Measurements from ENCODE around the gene UPK1B.

UPK1B gene

GRCh38 chr3:119176778-119177177, 3.4 kb downstream of the UPK1B start:
- no peak for DNase-seq (ENCODE audit: low spot score)

- no peak for DNase-seq (ENCODE audit: low spot score)
These were observed 3.9 kb downstream of the UPK1B start for GRCh38 chr3:119177321-119177720.

DNA sequence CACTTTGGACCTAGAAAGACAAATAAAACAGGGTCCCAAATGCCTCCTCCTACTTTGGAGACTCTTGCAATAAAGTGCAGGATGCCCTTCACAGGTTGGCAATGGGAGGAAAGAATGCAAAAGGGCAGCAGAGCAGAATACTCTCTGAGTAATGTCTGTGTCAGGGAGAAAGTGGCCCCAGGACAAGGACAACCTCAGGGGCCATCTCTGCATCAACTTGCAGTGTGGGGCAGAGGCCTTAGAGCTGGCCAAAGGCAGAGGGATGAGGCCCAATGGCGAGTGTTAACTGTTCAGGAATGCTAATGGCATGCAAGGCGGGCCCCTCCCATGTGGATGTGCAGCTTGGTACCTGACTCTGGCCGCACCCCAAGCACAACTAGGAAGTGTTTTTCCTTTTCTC, 8.4 kb downstream of the UPK1B start:
- DNase-seq (ENCODE audit: low spot score): peak; percentile 15

GRCh38 chr3:119184111-119184510, 10.7 kb downstream of the UPK1B start:
- no peak for DNase-seq (ENCODE audit: low spot score)

DNA sequence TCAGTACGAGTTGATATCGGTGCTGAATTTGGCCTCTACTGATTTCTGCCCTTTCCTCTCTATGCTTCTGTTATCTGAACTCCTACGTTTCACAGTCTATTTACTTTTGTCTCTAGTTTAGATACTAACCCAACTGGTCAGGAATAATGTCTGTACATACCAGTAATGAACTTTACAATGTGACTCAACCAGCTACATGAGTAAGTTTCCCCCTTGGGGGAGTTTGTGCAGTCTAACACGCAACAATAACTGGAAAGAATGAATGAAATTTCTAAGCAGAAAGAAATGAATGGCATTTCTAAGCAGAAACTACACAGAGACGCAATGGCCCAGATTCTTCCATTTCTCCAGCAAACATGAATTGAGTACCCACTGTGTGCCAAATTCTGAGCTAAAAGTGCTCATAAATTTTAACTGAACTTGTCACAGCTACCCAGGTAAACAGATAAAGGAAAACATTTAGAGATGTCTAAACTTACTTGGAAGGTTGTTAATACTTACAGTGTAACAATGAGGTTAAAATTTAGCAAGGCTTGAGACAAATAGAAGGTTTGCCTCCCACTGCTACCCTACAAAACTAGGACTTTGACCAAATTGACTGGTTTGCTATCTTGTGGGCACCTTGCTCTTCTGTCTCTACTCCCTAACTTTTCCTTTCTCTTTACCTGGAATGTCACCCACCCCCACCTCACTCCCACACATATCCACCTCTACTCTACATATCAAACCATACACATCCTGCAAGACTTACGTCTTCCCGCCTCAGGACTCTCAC, 11.6 kb downstream of the UPK1B start:
- no peak for DNase-seq (ENCODE audit: low spot score)

DNA sequence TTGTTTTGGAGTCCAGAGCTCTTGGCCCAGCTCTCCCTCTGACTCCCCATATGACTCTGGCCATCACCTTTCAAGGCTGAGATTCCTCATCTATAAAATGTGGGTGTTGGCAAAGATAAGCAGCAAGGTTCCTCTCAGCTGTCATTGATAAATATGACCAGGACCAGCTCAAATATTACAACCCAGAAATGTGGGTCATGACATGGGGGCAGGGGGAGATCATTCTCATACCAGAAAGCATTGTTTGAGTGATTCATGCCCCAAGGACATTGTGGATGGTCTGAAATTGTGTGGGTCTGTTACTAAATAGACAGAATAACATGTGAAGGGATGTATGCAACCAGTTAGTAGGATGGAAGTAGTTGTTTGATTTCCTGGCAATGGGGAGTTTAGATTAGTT, 13.9 kb downstream of the UPK1B start:
- no peak for DNase-seq (ENCODE audit: low spot score)

DNA sequence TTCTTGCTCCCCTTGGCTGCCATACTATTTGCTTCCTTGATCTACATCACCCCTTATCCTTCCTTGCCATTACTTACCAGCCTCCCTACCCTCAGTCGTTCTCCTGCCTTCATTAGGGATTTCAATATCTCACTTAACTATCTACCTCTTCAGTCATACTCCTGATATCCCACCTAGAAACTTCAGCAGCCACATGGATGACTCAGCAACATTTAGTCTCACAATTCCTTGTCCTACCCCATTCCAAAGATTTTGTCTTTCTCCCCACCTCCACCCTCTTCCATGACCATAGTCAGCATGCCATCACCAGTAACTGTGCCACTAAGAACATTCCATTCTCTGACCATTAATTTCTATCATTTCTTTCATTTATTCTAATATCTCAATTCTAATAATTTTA, 18.4 kb downstream of the UPK1B start:
- no peak for DNase-seq (ENCODE audit: low spot score)

- DNase-seq (ENCODE audit: low spot score): no peak
These were observed 21.1 kb downstream of the UPK1B start for GRCh38 chr3:119194237-119195150.

- no peak for DNase-seq (ENCODE audit: low spot score)
These were observed 21.7 kb downstream of the UPK1B start for GRCh38 chr3:119195151-119195476.

GRCh38 chr3:119195911-119196310, 22.5 kb downstream of the UPK1B start:
- DNase-seq (ENCODE audit: low spot score): no peak

DNA sequence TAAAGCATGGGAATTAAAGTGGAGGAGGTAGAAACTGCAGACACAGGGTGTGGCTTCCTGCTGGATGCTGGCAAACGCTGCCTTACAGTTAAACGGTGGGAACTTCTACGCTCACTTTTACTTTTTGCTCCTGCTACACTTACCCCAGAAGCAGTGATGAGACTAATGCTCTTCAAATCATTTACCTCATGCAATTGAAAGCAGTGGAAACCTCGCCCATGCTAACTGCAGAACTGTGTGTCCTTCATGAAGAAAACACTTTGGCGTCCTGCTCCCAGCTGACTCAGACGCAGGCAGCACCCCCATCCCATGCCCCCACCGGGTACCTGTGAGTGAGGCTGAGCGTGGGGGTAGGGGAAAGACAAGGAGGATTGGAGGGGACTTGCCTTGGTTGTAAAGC, 31.8 kb downstream of the UPK1B start:
- DNase-seq (ENCODE audit: low spot score): no peak

GRCh38 chr3:119205685-119206084, 32.3 kb downstream of the UPK1B start:
- no peak for DNase-seq (ENCODE audit: low spot score)

- DNase-seq (ENCODE audit: low spot score): peak; percentile 37
These were observed 33.5 kb downstream of the UPK1B start for GRCh38 chr3:119206611-119207511.

DNA sequence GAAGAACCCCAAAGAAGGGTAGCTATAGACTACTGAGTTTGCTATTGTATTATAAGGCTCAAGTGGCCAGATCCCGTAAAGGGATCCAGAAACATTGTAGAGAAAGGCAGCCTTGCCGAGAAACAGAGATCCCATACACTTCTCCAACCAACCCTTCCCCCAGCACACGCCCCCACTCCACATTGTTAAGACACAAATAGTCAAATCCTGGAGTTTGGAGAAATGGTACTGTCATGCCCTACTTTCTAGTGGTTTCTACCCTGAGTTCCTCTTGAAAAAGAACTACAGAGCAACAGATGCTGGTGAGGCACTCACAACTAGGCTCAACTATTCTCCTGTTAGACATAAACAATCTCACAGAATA, 34.1 kb downstream of the UPK1B start:
- DNase-seq (ENCODE audit: low spot score): no peak

- no peak for DNase-seq (ENCODE audit: low spot score)
These were observed 37.8 kb downstream of the UPK1B start for GRCh38 chr3:119211193-119211592.

DNA sequence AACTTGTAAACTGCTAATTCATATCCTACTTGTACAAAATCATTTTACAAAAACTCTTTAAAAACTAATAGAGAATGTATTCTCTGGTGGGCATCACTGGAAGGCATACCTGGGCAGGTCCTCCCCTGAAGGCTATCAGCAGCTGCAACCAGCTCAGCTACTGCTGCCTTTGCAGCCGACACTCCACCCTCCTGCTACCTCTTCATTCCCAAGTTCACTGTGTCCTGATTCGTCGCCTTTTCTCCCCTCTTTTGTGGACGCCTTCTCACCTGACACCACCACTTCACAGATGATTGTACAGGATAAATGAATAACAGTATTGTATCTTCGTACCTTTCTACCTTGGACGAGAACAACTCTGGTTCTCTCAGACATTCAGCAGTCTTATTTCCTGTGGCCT, 38.4 kb downstream of the UPK1B start:
- no peak for DNase-seq (ENCODE audit: low spot score)

DNA sequence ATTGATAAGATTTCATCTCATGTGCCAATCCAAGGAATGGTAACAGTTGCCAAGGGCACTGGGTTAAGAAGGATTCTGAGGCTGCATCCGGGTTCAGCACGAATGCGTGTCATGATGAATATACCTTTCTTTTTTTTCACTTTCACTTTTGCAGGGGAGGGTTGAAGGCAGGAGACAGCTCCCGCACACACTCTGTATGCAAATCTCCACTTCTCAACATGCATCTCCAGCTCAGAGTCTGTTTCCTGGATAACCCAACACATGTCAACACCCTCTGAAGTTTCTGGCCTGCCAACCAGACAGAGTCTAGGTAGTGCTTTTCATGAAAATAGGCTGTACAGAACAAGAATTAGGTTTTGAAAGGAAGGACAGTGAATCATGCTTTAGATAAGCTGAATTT, 45.7 kb downstream of the UPK1B start:
- DNase-seq (ENCODE audit: low spot score): no peak

DNA sequence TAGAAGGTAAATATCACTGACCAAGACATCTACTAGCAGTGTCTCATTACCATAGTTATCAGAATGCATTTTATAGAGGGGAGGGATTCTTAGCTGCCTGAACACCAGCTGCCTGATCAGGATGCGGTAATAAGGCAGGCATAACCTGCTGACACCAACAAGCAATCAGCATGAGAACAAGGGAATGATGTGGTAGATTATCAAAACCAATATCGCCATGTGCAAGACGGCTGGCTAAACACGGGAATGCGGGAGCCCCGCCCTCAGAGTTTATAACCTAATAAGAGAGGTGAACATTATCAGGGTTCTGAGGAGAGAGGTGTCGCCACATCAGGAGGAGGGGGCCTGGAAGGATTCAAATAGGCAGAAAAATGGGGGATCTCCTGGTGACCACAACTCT, 46.8 kb downstream of the UPK1B start:
- DNase-seq (ENCODE audit: low spot score): no peak

- DNase-seq (ENCODE audit: low spot score): no peak
These were observed 47.7 kb downstream of the UPK1B start for GRCh38 chr3:119220970-119221667.

DNA sequence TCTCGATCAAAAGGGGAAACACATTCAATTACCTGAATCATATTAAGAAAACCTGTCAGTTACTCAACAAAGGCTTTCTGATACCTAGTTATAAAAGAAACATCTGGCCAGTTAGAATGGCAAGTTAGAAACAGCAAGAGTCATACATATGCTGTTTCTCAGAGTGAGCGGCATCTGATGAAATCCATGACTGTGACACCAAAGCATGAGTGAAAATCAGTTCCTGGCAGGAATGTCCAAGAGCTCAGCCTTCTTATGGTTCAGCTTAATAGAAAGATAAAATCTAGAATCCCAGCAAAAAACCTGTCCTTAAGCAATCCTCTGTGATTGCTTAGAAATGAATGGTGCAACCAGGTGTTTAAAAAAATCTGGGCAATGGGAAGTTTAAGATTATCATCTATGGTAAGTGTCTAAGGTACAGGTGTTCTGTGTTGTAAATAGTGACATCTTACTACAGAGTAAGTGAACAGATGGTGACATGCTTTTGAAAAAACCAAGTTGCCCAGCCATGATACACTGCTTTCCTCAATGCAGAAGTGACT, 48.5 kb downstream of the UPK1B start:
- no peak for DNase-seq (ENCODE audit: low spot score)

DNA sequence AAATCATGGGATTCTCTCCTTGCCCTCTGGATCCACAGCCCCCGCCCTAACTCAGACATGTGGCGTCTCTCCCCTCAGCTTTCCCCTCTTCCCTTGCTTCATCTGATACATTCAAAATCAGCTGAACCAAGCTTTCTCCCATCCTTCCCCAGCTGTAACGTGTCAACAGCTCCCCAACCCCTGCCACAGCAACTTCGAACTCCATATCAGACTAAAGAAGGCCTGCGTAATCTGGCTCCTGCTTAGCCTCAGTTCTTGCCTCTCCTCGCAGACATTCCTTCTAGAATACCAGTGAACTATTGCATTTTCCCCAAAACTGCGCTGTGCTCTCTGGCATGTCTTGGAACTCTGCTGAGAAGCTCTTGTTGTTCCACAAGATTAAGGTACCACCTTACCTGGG, 49.0 kb downstream of the UPK1B start:
- no peak for DNase-seq (ENCODE audit: low spot score)

GRCh38 chr3:119223511-119223910, 50.1 kb downstream of the UPK1B start:
- DNase-seq (ENCODE audit: low spot score): no peak
